ENCODE data around the gene SLC22A1.

DNA sequence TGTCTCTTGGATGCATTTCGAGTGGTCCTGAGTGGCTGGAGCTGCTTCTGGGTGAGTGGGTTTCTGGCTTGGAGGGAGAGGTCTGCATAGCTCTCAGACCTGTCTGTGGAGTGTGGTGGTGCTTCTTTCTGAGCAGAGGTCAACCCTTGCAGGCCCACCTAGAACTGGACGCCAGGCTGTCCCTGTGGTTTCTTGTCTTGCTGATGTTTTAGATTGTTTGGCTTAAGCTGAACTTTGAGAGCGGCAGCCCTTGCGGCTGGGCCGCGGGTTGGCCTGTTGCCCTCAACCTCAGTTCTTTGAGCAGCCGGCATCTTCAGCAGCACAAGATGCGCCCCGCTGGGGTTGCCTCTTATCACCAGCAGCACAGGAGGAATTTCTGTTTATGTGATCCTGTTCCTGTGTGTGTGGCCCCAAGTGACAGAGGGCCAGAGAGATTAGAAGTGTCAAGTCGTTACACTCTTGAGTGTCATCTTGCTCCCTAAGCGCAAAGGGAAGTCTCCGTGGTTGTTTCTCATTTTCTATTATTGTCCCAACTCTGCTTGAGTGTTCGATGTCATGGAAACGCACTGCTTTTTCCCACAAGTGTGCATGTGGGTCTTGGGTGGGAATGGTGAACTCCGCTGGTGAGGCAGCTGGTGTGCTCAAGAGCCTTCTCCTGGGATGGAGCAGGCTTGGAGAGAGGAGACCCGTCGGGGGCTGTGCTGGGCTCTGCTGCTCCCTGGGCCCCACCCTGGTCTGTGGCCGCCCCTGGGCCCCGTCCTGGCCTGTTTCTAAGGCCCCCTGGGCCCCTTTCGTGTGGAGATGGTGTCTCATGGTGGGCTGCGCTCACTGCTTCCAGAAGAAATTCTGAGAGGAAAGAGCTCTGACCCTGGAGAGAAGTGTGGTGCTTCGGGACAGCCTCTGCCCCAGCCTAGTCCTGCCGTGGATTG lies 20.1 kb upstream of the SLC22A1 start:
- no peak for TF ChIP-seq SRF (IDR thresholded peaks at IDR 0.05; ENCODE audit: low read depth, low read length)
- TF ChIP-seq SIX5 (IDR thresholded peaks at IDR 0.05; ENCODE audit: low read depth, low read length) = no peak
- TF ChIP-seq, protein P1, sequence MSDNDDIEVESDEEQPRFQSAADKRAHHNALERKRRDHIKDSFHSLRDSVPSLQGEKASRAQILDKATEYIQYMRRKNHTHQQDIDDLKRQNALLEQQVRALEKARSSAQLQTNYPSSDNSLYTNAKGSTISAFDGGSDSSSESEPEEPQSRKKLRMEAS (IDR thresholded peaks at IDR 0.05) = no peak
- no peak for TF ChIP-seq YY1 (IDR thresholded peaks at IDR 0.05; ENCODE audit: low read depth, low read length)
- no peak for TF ChIP-seq CEBPB (IDR thresholded peaks at IDR 0.05; ENCODE audit: low read depth, low read length)
- TF ChIP-seq, protein P2, sequence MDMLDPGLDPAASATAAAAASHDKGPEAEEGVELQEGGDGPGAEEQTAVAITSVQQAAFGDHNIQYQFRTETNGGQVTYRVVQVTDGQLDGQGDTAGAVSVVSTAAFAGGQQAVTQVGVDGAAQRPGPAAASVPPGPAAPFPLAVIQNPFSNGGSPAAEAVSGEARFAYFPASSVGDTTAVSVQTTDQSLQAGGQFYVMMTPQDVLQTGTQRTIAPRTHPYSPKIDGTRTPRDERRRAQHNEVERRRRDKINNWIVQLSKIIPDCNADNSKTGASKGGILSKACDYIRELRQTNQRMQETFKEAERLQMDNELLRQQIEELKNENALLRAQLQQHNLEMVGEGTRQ (IDR thresholded peaks at IDR 0.05; ENCODE audit: low read length) = no peak
- TF ChIP-seq EZH2 (IDR thresholded peaks at IDR 0.05; ENCODE audit: low read depth, low read length, severe bottlenecking) = no peak
- no peak for TF ChIP-seq ASH2L (IDR thresholded peaks at IDR 0.05; ENCODE audit: low read length)
- TF ChIP-seq SUZ12 (IDR thresholded peaks at IDR 0.05; ENCODE audit: low read length) = no peak
- TF ChIP-seq HDAC2 (IDR thresholded peaks at IDR 0.05; ENCODE audit: borderline replicate concordance in 1 of 2, low read depth in 2 of 2, low read length in 2 of 2) = no peak
- no peak for TF ChIP-seq EP300 (IDR thresholded peaks at IDR 0.05; ENCODE audit: borderline replicate concordance in 1 of 2, low read depth in 2 of 2, low read length in 2 of 2)
